GM21717 (cell line): ENCODE data around the gene GALNT12.

Experiments
- ATAC-seq: cut with Tn5 transposase; IDR thresholded peaks from one replicate; pipeline ENCODE4 v1.9.1; 2021; ENCODE audit warnings: mild to moderate bottlenecking, moderate library complexity; ENCODE audit not compliant: unreplicated experiment

GALNT12 gene

GRCh38 chr9:98899408-98900056, 92.1 kb downstream of the GALNT12 start:
- no peak for ATAC-seq
